ENCODE results near the gene ASB5.
A peak's percentile ranks its signal among the peaks of the same experiment; 100 is the strongest.
"Not testable (repeated sequence)": the region's sequence is repeated elsewhere in the genome, so short reads cannot be mapped to it uniquely, and the experiment has no call there.

ASB5 gene

DNA sequence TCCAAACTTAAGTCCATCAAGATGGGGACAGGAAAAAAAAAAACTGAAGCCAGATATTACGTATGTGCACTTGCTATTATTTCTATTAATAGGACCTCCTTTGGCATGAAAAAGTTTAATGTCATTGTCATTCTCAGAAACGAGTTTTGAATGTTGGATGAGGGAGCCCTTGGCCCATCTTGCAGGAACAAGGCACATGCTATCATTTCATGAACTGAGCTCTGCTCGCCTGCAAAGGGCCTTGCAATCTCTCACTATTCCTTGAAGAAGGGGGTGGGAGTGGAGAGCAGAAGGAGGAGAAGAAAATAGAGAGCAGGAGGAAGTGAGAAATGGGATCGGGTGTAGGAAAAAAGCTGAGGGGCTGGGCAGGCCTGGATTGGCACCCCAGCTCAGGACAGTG is 39.4 kb downstream of the ASB5 start:
- Histone ChIP-seq H3K4me1 (ENCODE audit: control extremely low read depth in 1 of 4, control insufficient read depth in 4 of 4, insufficient read depth in 4 of 4, low read length in 3 of 4) (no peaks in the 10 kb centered on the region), H3K27me3 (replicated peaks in 2 of 5; ENCODE audit: control insufficient read depth in 4 of 5, insufficient read depth in 5 of 5, low read length in 4 of 5) (peaks cover 0 to 6% (median 0%) of the 10 kb centered on the region in 5 experiments), H3K9me3 (ENCODE audit: control extremely low read depth in 1 of 5, control insufficient read depth in 4 of 5, insufficient read depth in 2 of 5, low read depth in 1 of 5, low read length in 4 of 5) (no peaks in the 10 kb centered on the region), H3K36me3 (ENCODE audit: control insufficient read depth in 4 of 4, insufficient read depth in 4 of 4, low read length in 3 of 4) (no peaks in the 10 kb centered on the region), H3K27ac (ENCODE audit: insufficient read depth in 1 of 2, low read depth in 1 of 2, low read length in 2 of 2, poor library complexity in 1 of 2, severe bottlenecking in 2 of 2) (no peak overlapping the region), H3K4me3 (ENCODE audit: control insufficient read depth in 1 of 7, extremely low read depth in 1 of 7, insufficient read depth in 4 of 7, low read depth in 2 of 7, low read length in 6 of 7) (no peak overlapping the region)
- 89% methylated on average over 4 of the region's 4 CpGs for WGBS (ENCODE audit: insufficient coverage)
- no peak for DNase-seq
- ChIA-PET POLR2A (no interaction called here), CTCF (no interaction called here)

GRCh38 chr4:176226736-176227135 is 42.3 kb downstream of the ASB5 start:
- no peaks in the 10 kb centered on the region for H3K4me1 ChIP-seq (ENCODE audit: control extremely low read depth in 1 of 4, control insufficient read depth in 4 of 4, insufficient read depth in 4 of 4, low read length in 3 of 4)
- no peak overlapping the region for H3K4me3 ChIP-seq (ENCODE audit: control insufficient read depth in 1 of 7, extremely low read depth in 1 of 7, insufficient read depth in 4 of 7, low read depth in 2 of 7, low read length in 6 of 7)
- ChIA-PET CTCF (no interaction called here), POLR2A (no interaction called here)
- no peaks in the 10 kb centered on the region for H3K36me3 ChIP-seq (ENCODE audit: control insufficient read depth in 4 of 4, insufficient read depth in 4 of 4, low read length in 3 of 4)
- H3K27ac ChIP-seq (ENCODE audit: insufficient read depth in 1 of 2, low read depth in 1 of 2, low read length in 2 of 2, poor library complexity in 1 of 2, severe bottlenecking in 2 of 2) = no peak overlapping the region
- H3K9me3 ChIP-seq (ENCODE audit: control extremely low read depth in 1 of 5, control insufficient read depth in 4 of 5, insufficient read depth in 2 of 5, low read depth in 1 of 5, low read length in 4 of 5) = no peaks in the 10 kb centered on the region
- WGBS (ENCODE audit: insufficient coverage) = 87% methylated on average over 3 of the region's 5 CpGs
- DNase-seq = no peak
- peaks cover 0 to 2% (median 0%) of the 10 kb centered on the region in 5 experiments for H3K27me3 ChIP-seq (replicated peaks in 2 of 5; ENCODE audit: control insufficient read depth in 4 of 5, insufficient read depth in 5 of 5, low read length in 4 of 5)

DNA sequence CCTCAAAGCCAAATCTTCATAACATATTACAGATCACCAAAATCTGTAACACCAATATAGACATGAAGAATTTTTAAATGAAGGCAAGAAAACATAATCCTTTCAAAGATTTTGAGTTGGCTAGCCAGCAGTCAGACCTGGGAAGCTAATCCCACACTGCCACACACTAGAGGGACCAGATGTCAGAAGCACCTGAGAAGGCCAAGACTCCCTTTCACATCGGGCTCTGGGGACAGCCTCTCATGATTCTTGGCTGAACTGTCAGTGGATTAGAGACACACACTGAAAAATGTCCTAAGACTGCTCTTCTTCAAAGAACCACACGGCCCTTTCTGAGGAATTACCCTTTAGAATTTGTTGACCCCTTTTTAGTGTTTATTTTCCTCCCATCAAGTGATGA is 45.5 kb downstream of the ASB5 start:
- Histone ChIP-seq H3K27ac (ENCODE audit: insufficient read depth in 1 of 2, low read depth in 1 of 2, low read length in 2 of 2, poor library complexity in 1 of 2, severe bottlenecking in 2 of 2) (no peak overlapping the region), H3K36me3 (ENCODE audit: control insufficient read depth in 4 of 4, insufficient read depth in 4 of 4, low read length in 3 of 4) (no peaks in the 10 kb centered on the region), H3K4me3 (ENCODE audit: control insufficient read depth in 1 of 7, extremely low read depth in 1 of 7, insufficient read depth in 4 of 7, low read depth in 2 of 7, low read length in 6 of 7) (no peak overlapping the region), H3K4me1 (ENCODE audit: control extremely low read depth in 1 of 4, control insufficient read depth in 4 of 4, insufficient read depth in 4 of 4, low read length in 3 of 4) (no peaks in the 10 kb centered on the region), H3K9me3 (ENCODE audit: control extremely low read depth in 1 of 5, control insufficient read depth in 4 of 5, insufficient read depth in 2 of 5, low read depth in 1 of 5, low read length in 4 of 5) (no peaks in the 10 kb centered on the region), H3K27me3 (replicated peaks in 2 of 5; ENCODE audit: control insufficient read depth in 4 of 5, insufficient read depth in 5 of 5, low read length in 4 of 5) (peaks cover 0 to 2% (median 0%) of the 10 kb centered on the region in 5 experiments)
- WGBS (ENCODE audit: insufficient coverage) = 78% methylated on average over 2 of the region's 2 CpGs
- ChIA-PET POLR2A (no interaction called here), CTCF (no interaction called here)
- no peak for DNase-seq

GRCh38 chr4:176222149-176222548 is 46.9 kb downstream of the ASB5 start:
- Histone ChIP-seq H3K4me1 (ENCODE audit: control extremely low read depth in 1 of 4, control insufficient read depth in 4 of 4, insufficient read depth in 4 of 4, low read length in 3 of 4) (no peaks in the 10 kb centered on the region), H3K27me3 (replicated peaks in 2 of 5; ENCODE audit: control insufficient read depth in 4 of 5, insufficient read depth in 5 of 5, low read length in 4 of 5) (peaks cover 0 to 2% (median 0%) of the 10 kb centered on the region in 5 experiments), H3K36me3 (ENCODE audit: control insufficient read depth in 4 of 4, insufficient read depth in 4 of 4, low read length in 3 of 4) (no peaks in the 10 kb centered on the region), H3K9me3 (ENCODE audit: control extremely low read depth in 1 of 5, control insufficient read depth in 4 of 5, insufficient read depth in 2 of 5, low read depth in 1 of 5, low read length in 4 of 5) (no peaks in the 10 kb centered on the region), H3K27ac (ENCODE audit: insufficient read depth in 1 of 2, low read depth in 1 of 2, low read length in 2 of 2, poor library complexity in 1 of 2, severe bottlenecking in 2 of 2) (no peak overlapping the region), H3K4me3 (ENCODE audit: control insufficient read depth in 1 of 7, extremely low read depth in 1 of 7, insufficient read depth in 4 of 7, low read depth in 2 of 7, low read length in 6 of 7) (no peak overlapping the region)
- ChIA-PET CTCF (no interaction called here), POLR2A (no interaction called here)
- WGBS (ENCODE audit: insufficient coverage) = 82% methylated on average over 3 of the region's 5 CpGs
- DNase-seq = no peak

DNA sequence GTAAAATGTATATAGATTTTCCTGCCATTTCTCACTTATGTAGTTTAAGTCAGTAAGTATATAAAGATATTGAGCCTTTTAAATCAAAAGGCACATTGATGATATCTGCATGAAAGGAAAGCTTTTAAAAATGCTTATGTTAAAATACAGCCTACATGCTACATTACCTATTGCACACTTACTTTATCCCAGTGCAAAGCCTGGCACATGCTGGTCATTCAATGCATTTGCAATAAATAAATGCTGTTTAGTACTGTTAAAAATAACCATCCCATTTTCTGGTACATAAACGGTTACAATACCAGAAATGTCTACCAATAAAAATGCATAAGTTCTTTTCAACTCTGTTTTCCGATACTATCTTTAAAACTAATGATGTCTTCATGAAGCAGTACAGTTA is 51.5 kb downstream of the ASB5 start:
- CTCF ChIA-PET = no interaction called here
- Histone ChIP-seq H3K4me1 (ENCODE audit: control extremely low read depth in 1 of 4, control insufficient read depth in 4 of 4, insufficient read depth in 4 of 4, low read length in 3 of 4) (no peaks in the 10 kb centered on the region), H3K27me3 (replicated peaks in 2 of 5; ENCODE audit: control insufficient read depth in 4 of 5, insufficient read depth in 5 of 5, low read length in 4 of 5) (no peaks in the 10 kb centered on the region), H3K9me3 (ENCODE audit: control extremely low read depth in 1 of 5, control insufficient read depth in 4 of 5, insufficient read depth in 2 of 5, low read depth in 1 of 5, low read length in 4 of 5) (peaks cover 0 to 1% (median 0%) of the 10 kb centered on the region in 5 experiments), H3K36me3 (ENCODE audit: control insufficient read depth in 4 of 4, insufficient read depth in 4 of 4, low read length in 3 of 4) (no peaks in the 10 kb centered on the region), H3K4me3 (ENCODE audit: control insufficient read depth in 1 of 7, extremely low read depth in 1 of 7, insufficient read depth in 4 of 7, low read depth in 2 of 7, low read length in 6 of 7) (no peak overlapping the region), H3K27ac (ENCODE audit: insufficient read depth in 1 of 2, low read depth in 1 of 2, low read length in 2 of 2, poor library complexity in 1 of 2, severe bottlenecking in 2 of 2) (no peak overlapping the region)
- WGBS (ENCODE audit: insufficient coverage) = 93% methylated on average over 2 of the region's 2 CpGs
- POLR2A ChIA-PET = no interaction called here
- DNase-seq = no peak

DNA sequence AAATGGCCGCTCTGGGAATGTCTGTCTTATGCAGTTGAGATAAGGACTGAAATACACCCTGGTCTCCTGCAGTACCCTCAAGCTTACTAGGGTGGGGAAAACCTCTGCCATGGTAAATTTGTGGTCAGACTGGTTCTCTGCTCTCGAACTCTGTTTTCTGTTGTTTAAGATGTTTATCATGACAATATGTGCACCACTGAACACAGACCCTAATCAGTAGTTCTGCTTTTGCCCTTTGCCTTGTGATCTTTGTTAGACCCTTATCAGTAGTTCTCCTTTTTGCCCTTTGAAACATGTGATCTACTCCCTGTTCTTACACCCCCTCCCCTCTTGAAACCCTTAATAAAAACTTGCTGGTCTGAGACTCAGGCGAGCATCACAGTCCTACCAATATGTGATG is 56.7 kb downstream of the ASB5 start:
- H3K27me3 ChIP-seq (replicated peaks in 2 of 5; ENCODE audit: control insufficient read depth in 4 of 5, insufficient read depth in 5 of 5, low read length in 4 of 5); H3K4me1 ChIP-seq (ENCODE audit: control extremely low read depth in 1 of 4, control insufficient read depth in 4 of 4, insufficient read depth in 4 of 4, low read length in 3 of 4); POLR2A ChIA-PET; H3K27ac ChIP-seq (ENCODE audit: insufficient read depth in 1 of 2, low read depth in 1 of 2, low read length in 2 of 2, poor library complexity in 1 of 2, severe bottlenecking in 2 of 2); H3K4me3 ChIP-seq (ENCODE audit: control insufficient read depth in 1 of 7, extremely low read depth in 1 of 7, insufficient read depth in 4 of 7, low read depth in 2 of 7, low read length in 6 of 7); H3K9me3 ChIP-seq (ENCODE audit: control extremely low read depth in 1 of 5, control insufficient read depth in 4 of 5, insufficient read depth in 2 of 5, low read depth in 1 of 5, low read length in 4 of 5); H3K36me3 ChIP-seq (ENCODE audit: control insufficient read depth in 4 of 4, insufficient read depth in 4 of 4, low read length in 3 of 4): not testable (repeated sequence)
- 100% methylated on average over 1 of the region's 3 CpGs for WGBS (ENCODE audit: insufficient coverage)
- DNase-seq = peak in 2 of 3 donors; percentile 11 to 40
- CTCF ChIA-PET = interaction anchor here (0.7 kb wide), 1 partner anchor 615 kb away, joined by 3 read pairs; no protein-coding TSS in a partner anchor

GRCh38 chr4:176210579-176211296 is 58.3 kb downstream of the ASB5 start:
- Histone ChIP-seq H3K27ac (ENCODE audit: insufficient read depth in 1 of 2, low read depth in 1 of 2, low read length in 2 of 2, poor library complexity in 1 of 2, severe bottlenecking in 2 of 2) (no peak overlapping the region), H3K9me3 (ENCODE audit: control extremely low read depth in 1 of 5, control insufficient read depth in 4 of 5, insufficient read depth in 2 of 5, low read depth in 1 of 5, low read length in 4 of 5) (peaks cover 0 to 3% (median 1%) of the 10 kb centered on the region in 5 experiments), H3K4me3 (ENCODE audit: control insufficient read depth in 1 of 7, extremely low read depth in 1 of 7, insufficient read depth in 4 of 7, low read depth in 2 of 7, low read length in 6 of 7) (no peak overlapping the region), H3K36me3 (ENCODE audit: control insufficient read depth in 4 of 4, insufficient read depth in 4 of 4, low read length in 3 of 4) (no peaks in the 10 kb centered on the region), H3K27me3 (replicated peaks in 2 of 5; ENCODE audit: control insufficient read depth in 4 of 5, insufficient read depth in 5 of 5, low read length in 4 of 5) (no peaks in the 10 kb centered on the region), H3K4me1 (ENCODE audit: control extremely low read depth in 1 of 4, control insufficient read depth in 4 of 4, insufficient read depth in 4 of 4, low read length in 3 of 4) (no peaks in the 10 kb centered on the region)
- ChIA-PET POLR2A (no interaction called here), CTCF (no interaction called here)
- DNase-seq = no peak
- 100% methylated on average over 4 of the region's 7 CpGs for WGBS (ENCODE audit: insufficient coverage)
